ENCODE data around the gene STAT6.

Gene STAT6

GRCh38 chr12:57047981-57048380 lies 63.2 kb downstream of the STAT6 start:
- H3K9me3 ChIP-seq (ENCODE audit: control insufficient read depth, insufficient read depth, low read depth, low read length), result no peaks in the 10 kb centered on the region
- no peak overlapping the region for H3K27ac ChIP-seq (ENCODE audit: extremely low read depth, low read depth, low read length)
- H3K4me1 ChIP-seq (ENCODE audit: control insufficient read depth, insufficient read depth, low read length), result no peaks in the 10 kb centered on the region
- no peak overlapping the region for H3K4me3 ChIP-seq (ENCODE audit: low read depth, low read length)
- no peak for TF ChIP-seq ZNF132 (tag by site-specific recombination; IDR thresholded peaks at IDR 0.05; ENCODE audit: borderline replicate concordance)
- TF ChIP-seq ZNF202 (tag by site-specific recombination; IDR thresholded peaks at IDR 0.05; ENCODE audit: borderline replicate concordance), result no peak
- TF ChIP-seq ZNF157 (tag by site-specific recombination; IDR thresholded peaks at IDR 0.05), result no peak
- no peak for TF ChIP-seq ZNF501 (tag by site-specific recombination; IDR thresholded peaks at IDR 0.05)
- TF ChIP-seq RBAK (tag by site-specific recombination; IDR thresholded peaks at IDR 0.05), result no peak
- TF ChIP-seq ZBTB1 (tag by site-specific recombination; IDR thresholded peaks at IDR 0.05), result no peak
- no peak for TF ChIP-seq ZNF366 (tag by site-specific recombination; conservative IDR thresholded peaks at IDR 0.05)
- no peak for TF ChIP-seq TRIM28 (IDR thresholded peaks at IDR 0.05; ENCODE audit: borderline replicate concordance, low read length)
- no peak for TF ChIP-seq ZNF777 (tag by site-specific recombination; IDR thresholded peaks at IDR 0.05; ENCODE audit: borderline replicate concordance)
- TF ChIP-seq PRDM2 (tag by site-specific recombination; IDR thresholded peaks at IDR 0.05; ENCODE audit: borderline replicate concordance), result no peak
- ChIA-PET POLR2A (no interaction called here), CTCF (interaction anchor here (0.7 to 4.3 kb wide), 6 partner anchors 17 to 128 kb away, joined by 3 to 15 read pairs (median 4); partner anchors contain the start of gene STAT6)
- H3K36me3 ChIP-seq (ENCODE audit: control insufficient read depth in 2 of 2, insufficient read depth in 1 of 2, low read length in 2 of 2), result no peaks in the 10 kb centered on the region

- POLR2A ChIA-PET, result no interaction called here
- no peaks in the 10 kb centered on the region for H3K9me3 ChIP-seq (ENCODE audit: control insufficient read depth, insufficient read depth, low read depth, low read length)
- H3K4me3 ChIP-seq (ENCODE audit: low read depth, low read length), result no peak overlapping the region
- H3K27ac ChIP-seq (ENCODE audit: extremely low read depth, low read depth, low read length), result no peak overlapping the region
- no peak for TF ChIP-seq ZNF488 (tag by site-specific recombination; IDR thresholded peaks at IDR 0.05)
- TF ChIP-seq ZIC2 (tag by site-specific recombination; IDR thresholded peaks at IDR 0.05), result no peak
- TF ChIP-seq ZNF354C (tag by site-specific recombination; IDR thresholded peaks at IDR 0.05; ENCODE audit: borderline replicate concordance, low read depth), result no peak
- TF ChIP-seq ZBTB10 (tag by site-specific recombination; IDR thresholded peaks at IDR 0.05), result no peak
- TF ChIP-seq ZNF677 (tag by site-specific recombination; IDR thresholded peaks at IDR 0.05), result no peak
- no peak for TF ChIP-seq ZBTB17 (tag by site-specific recombination; IDR thresholded peaks at IDR 0.05)
- no peak for TF ChIP-seq ZNF645 (tag by site-specific recombination; IDR thresholded peaks at IDR 0.05)
- TF ChIP-seq ZNF704 (tag by site-specific recombination; IDR thresholded peaks at IDR 0.05), result no peak
- CTCF ChIA-PET, result interaction anchor here (0.6 to 2.8 kb wide), 9 partner anchors 15 to 146 kb away, joined by 3 to 12 read pairs (median 3); no protein-coding TSS in a partner anchor
- H3K4me1 ChIP-seq (ENCODE audit: control insufficient read depth, insufficient read depth, low read length), result no peaks in the 10 kb centered on the region
- no peaks in the 10 kb centered on the region for H3K36me3 ChIP-seq (ENCODE audit: control insufficient read depth in 2 of 2, insufficient read depth in 1 of 2, low read length in 2 of 2)
These were observed 63.9 kb downstream of the STAT6 start for GRCh38 chr12:57046947-57047890.
